ENCODE measurements around the gene CEACAM18.
"Not testable (repeated sequence)": the region's sequence is repeated elsewhere in the genome, so short reads cannot be mapped to it uniquely, and the experiment has no call there.

CEACAM18 gene

GRCh38 chr19:51493776-51494175 is 15.4 kb downstream of the CEACAM18 start:
- DNase-seq (ENCODE audit: low read depth, low spot score): no peak

DNA sequence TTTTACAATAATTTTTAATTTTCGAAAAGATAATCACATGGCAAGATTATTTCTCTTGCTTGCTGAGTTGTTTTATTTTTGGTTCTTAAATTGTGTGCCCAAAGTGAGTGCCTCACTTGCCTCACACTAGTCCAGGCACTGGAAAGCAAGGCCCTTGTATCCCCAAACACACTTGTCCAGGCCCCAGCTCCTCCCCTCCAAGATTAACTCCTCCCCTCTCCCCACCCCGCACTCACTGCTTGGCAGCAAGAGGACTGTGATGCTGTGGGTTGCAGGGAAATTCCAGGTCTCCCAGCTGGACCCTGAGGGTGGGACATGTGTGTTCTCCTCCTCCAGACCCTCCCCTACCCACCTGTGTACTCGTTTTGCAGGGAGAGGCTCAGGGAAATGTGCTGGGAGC is 19.3 kb downstream of the CEACAM18 start:
- DNase-seq (ENCODE audit: low read depth, low spot score): no peak

GRCh38 chr19:51500931-51501330 is 22.6 kb downstream of the CEACAM18 start:
- not testable (repeated sequence) for DNase-seq (ENCODE audit: low read depth, low spot score)

DNA sequence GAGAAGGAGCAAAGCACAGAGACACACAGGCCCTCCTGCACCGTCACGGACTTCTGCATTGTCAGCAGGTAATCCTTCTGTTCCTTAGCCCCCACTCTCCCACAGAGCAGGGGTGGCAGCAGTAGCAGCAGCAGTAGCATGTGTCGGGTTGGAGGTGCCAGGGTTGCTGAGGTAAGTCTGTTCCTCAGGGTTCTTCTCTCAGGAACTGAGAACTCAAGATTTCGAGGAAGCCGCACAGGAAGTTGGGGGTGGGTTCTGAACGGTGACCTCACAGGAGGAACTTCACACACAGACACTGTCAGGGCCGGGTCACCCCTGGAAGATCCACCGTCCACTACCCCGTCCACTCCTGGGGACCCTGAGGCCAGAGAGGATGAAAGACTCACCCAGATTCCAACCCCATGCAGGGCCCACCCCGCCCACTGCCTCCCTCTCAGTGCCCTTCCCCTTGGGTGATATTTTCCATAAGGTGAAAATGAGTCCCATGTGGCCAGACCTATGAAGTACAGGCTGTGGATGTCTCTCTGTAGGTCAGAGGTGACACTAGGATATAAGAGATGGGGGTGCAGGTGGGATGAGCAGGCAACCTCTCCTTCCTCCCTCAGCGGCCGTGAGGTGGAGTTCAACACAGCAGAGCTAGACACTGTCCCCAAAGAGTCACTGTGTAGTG is 23.4 kb downstream of the CEACAM18 start, which contains the start of gene SIGLEC12:
Gene SIGLEC12 (minus strand): TSS at position 207 of the 670 bp plus-strand sequence. CDS start 67 bp downstream, at position 140.
- no peak for DNase-seq (ENCODE audit: low read depth, low spot score)

GRCh38 chr19:51503286-51503817 is 25.0 kb downstream of the CEACAM18 start:
- no peak for DNase-seq (ENCODE audit: low read depth, low spot score)

DNA sequence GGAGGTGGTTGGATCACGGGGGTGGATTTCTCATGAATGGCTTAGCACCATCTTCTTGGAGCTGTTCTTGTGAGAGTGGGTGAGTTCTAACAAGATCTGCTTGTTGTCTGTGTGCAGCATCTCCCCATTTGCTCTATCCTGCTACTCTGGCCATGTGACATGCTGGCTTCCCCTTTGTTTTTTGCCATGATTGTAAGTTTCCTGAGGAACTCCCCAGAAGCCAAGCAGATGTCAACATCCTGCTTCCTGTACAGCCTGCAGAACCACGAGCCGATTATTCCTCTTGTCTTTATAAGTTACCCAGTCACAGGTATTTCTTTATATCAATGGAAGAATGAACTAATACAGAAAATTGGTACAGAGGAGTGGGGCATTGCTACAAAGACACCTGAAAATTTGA is 25.6 kb downstream of the CEACAM18 start:
- no peak for DNase-seq (ENCODE audit: low read depth, low spot score)

- no peak for DNase-seq (ENCODE audit: low read depth, low spot score)
These were observed 27.6 kb downstream of the CEACAM18 start for GRCh38 chr19:51505904-51506303.

GRCh38 chr19:51507192-51507591 is 28.9 kb downstream of the CEACAM18 start:
- no peak for DNase-seq (ENCODE audit: low read depth, low spot score)

- no peak for DNase-seq (ENCODE audit: low read depth, low spot score)
These were observed 29.3 kb downstream of the CEACAM18 start for GRCh38 chr19:51507640-51508058.

- DNase-seq (ENCODE audit: low read depth, low spot score): no peak
These were observed 29.9 kb downstream of the CEACAM18 start for GRCh38 chr19:51508059-51508733.

GRCh38 chr19:51509823-51510660 is 31.7 kb downstream of the CEACAM18 start:
- no peak for DNase-seq (ENCODE audit: low read depth, low spot score)

DNA sequence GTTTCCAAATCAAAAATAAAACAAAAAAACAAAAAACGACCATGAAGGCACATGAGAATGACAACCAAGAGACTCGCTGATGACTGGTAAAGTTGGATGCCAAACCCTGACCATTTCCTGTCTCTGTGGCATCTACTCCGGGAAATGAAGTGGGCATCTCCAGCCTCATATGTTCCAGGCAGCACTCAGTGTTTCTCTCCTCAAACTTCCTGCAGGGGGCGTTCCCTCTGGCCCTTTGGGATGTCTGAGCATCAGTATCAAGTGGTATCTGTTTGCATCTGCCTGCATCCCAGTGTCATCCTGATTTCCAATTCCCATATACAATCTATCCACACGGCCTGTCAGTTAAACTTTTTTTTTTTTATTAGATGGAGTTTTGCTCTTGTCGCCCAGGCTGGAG is 33.0 kb downstream of the CEACAM18 start:
- DNase-seq (ENCODE audit: low read depth, low spot score): no peak

DNA sequence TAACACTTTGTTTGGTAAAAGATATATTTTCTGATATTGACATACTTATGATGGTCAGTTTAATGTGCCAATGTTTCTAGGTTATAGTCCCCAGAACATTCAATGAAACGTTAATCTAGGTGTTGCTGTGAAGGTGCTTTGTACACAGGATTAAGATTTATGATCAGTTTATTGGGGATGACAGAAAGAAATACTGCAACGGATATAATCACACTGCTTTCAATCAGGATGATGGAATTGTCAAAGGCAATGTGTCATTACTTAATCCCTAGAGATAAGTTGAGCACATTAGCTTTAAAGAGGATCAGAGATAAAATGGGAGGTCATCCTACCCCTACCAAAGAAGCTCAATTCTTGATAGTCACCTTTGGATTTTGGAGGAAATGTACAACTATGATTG is 35.6 kb downstream of the CEACAM18 start:
- no peak for DNase-seq (ENCODE audit: low read depth, low spot score)

GRCh38 chr19:51514866-51515481 is 36.6 kb downstream of the CEACAM18 start:
- DNase-seq (ENCODE audit: low read depth, low spot score): no peak

GRCh38 chr19:51520728-51521127 is 42.4 kb downstream of the CEACAM18 start:
- no peak for DNase-seq (ENCODE audit: low read depth, low spot score)

- DNase-seq (ENCODE audit: low read depth, low spot score): no peak
These were observed 43.0 kb downstream of the CEACAM18 start for GRCh38 chr19:51521357-51521756.

DNA sequence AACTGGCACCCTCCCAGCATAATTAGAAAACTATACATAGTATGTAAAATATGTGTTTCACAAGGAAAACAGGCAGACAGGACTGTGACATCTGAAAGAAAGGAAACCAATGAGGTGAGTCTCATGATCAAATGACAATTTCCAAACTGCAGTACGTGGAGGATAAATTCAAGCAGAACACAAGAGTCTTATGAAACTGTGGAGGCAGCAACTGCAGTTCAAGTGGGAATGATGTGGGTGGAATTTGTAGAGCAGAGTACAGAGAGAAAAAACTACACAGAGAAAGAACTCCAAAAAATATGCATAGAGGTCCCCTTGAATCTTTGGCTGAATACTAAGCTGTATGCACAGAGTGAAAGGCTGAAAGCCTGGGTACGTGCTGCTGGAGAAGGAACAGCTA is 43.4 kb downstream of the CEACAM18 start:
- DNase-seq (ENCODE audit: low read depth, low spot score): no peak

DNA sequence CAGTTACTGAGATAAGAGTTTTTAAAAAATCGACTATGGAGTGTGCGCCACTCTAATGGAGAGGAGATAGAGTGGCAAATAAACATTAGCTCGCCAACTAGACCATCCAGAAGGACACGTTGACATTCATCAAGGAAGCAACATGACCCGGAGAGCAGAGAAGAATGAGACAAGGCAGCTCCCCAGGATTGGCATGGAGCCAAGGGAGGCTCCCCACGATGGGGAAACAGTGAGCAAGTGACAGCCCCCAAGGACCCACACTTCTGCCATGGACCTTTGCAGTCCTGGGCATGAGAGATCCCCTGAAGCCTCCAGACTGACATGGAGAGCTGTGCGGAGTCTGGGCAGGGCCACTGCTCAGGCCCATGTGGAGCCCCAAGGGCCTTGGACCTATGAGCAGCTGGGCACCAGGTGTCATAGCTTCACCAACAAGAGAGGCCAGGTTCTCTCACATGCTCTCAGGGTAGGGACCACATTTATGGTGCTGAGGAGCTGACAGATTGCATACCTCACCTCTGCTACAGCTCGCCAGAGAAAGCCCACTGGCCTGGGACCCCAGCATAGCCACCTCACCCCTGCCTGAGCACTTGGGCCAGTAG is 46.4 kb downstream of the CEACAM18 start:
- no peak for DNase-seq (ENCODE audit: low read depth, low spot score)

DNA sequence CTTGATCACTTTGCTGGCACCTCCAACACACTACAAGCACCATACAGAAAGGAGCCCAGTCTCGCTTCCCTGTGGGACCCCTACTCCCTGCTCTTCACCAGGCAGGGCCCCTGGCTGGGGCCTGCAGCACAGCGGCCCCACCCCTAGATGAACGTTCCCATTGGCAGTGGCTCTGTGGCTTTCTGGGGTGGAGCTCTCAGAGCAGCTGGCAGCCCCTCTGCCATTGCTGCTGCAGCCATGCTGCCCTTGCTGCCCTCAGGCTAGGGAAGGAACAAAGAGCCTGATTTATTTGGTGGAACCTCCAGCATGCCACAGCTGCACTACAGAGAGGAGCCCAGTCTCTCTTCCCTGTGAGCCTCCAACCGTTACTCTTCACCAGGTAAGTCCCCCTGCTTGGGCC is 47.3 kb downstream of the CEACAM18 start:
- no peak for DNase-seq (ENCODE audit: low read depth, low spot score)

GRCh38 chr19:51529301-51529700 is 51.0 kb downstream of the CEACAM18 start:
- DNase-seq (ENCODE audit: low read depth, low spot score): no peak

DNA sequence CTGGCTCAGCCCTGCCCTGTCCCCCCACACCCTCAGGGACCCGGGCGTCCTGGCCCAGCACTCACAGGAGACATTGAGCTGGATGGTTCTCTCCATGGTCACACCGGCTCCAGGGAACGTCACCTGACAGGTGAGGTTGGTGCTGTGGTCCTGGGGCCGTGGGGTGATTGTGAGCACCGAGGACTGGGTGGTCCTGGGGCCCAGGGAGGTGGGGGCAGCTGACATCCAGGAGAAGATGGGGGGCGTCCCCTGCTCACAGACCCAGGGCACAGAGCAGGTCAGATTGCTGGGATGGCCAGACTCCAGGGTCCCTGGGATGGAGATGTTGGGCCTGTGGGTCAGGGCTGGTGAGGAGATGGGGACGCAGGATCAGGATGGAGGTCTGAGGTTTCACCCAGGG is 52.3 kb downstream of the CEACAM18 start:
- DNase-seq (ENCODE audit: low read depth, low spot score): no peak
